ENCODE data around the gene NKPD1.

- TF ChIP-seq CTCF (IDR thresholded peaks at IDR 0.05; ENCODE audit: low read depth, low read length) (no peak), POLR2A (IDR thresholded peaks at IDR 0.05; ENCODE audit: extremely low read depth, insufficient read length) (no peak), MYC (IDR thresholded peaks at IDR 0.05; ENCODE audit: low read depth, low read length) (no peak), MAX (IDR thresholded peaks at IDR 0.05; ENCODE audit: low read depth, low read length) (no peak)
Observed at GRCh38 chr19:45123440-45123850, 37.3 kb downstream of the NKPD1 start.

Measured in NB4 (cell line).